Panc1 (cell line): ENCODE measurements around the gene DYNC1H1. TPM values are rescaled to one million over a fixed set of nuclear protein-coding genes. Genes with fewer than 3 reads are reported as not detected.

Source experiments
- ATAC-seq: fragments of 200-7000 bp; cut with Tn5 transposase; 2 replicates; pipeline ENCODE4 v1.9.1; 2020; ENCODE audit warnings: mild to moderate bottlenecking, moderate library complexity
- BruUV-seq: library from RNA; stranded (reverse); fragments of 400-500 nt; replicated peaks from 2 replicates; lab custom pipeline; 2021; lab: Mats Ljungman, UMichigan
- CTCF ChIA-PET: fragments of 300-600 bp; sonication (Branson Sonifier 250); formaldehyde crosslinking; loops from one replicate; lab custom pipeline; 2022; ENCODE audit warnings: antibody characterized with exemption; lab: Charles Lee
- POLR2A ChIA-PET: fragments of 300-600 bp; sonication (Branson Sonifier 250); formaldehyde crosslinking; loops from one replicate; lab custom pipeline; 2022; ENCODE audit warnings: antibody characterized with exemption; lab: Charles Lee
- DNase-seq: peaks from one replicate; pipeline ENCODE4 v3.0.0-alpha.2; 2010; ENCODE audit warnings: low read depth, low spot score
- H3K27ac ChIP-seq: 2 replicates; pipeline ENCODE4 v1.5.1; 2011; ENCODE audit warnings: mild to moderate bottlenecking, low read length, inconsistent platforms
- H3K27me3 ChIP-seq: fragments of 200-500 bp; sonication (Bioruptor generic); 2 replicates; pipeline ENCODE4 v1.6.0; 2014; ENCODE audit warnings: low read length, inconsistent platforms; ENCODE audit not compliant: control insufficient read depth, insufficient read depth
- H3K36me3 ChIP-seq: fragments of 200-500 bp; sonication (Bioruptor generic); 2 replicates; pipeline ENCODE4 v1.5.1; 2014; ENCODE audit warnings: inconsistent platforms, mild to moderate bottlenecking, low read length, moderate library complexity; ENCODE audit not compliant: control insufficient read depth, insufficient read depth
- H3K4me1 ChIP-seq: 2 replicates; pipeline ENCODE4 v1.5.1; 2011; ENCODE audit warnings: inconsistent platforms, mild to moderate bottlenecking, low read length, moderate library complexity; ENCODE audit not compliant: control insufficient read depth, insufficient read depth
- H3K4me3 ChIP-seq, 2 experiments: 2 replicates each; pipeline ENCODE4 v1.5.1; 2011 to 2012; ENCODE audit warnings: low read depth in 2 of 2, low read length in 2 of 2, mild to moderate bottlenecking in 2 of 2, inconsistent platforms in 1 of 2, moderate library complexity in 1 of 2
- H3K9me3 ChIP-seq: fragments of 200-500 bp; sonication (Bioruptor generic); 2 replicates; pipeline ENCODE4 v1.5.1; 2014; ENCODE audit warnings: low read depth, mild to moderate bottlenecking, inconsistent platforms, low read length, moderate library complexity; ENCODE audit not compliant: control insufficient read depth, insufficient read depth
- POLR2AphosphoS5 ChIP-seq: IDR thresholded peaks from 2 replicates; pipeline ENCODE4 v1.6.1; 2012; ENCODE audit warnings: mild to moderate bottlenecking, low read depth, low read length, moderate library complexity
- SIN3A ChIP-seq: IDR thresholded peaks from 2 replicates; pipeline ENCODE4 v1.6.1; 2012; ENCODE audit warnings: low read depth, mild to moderate bottlenecking, low read length, moderate library complexity, borderline replicate concordance; ENCODE audit not compliant: insufficient read depth
- TCF7L2 ChIP-seq: IDR thresholded peaks from 2 replicates; pipeline ENCODE4 v1.6.1; 2011; ENCODE audit warnings: mild to moderate bottlenecking, low read depth, low read length, inconsistent platforms
- in situ Hi-C: cut with HindIII; loops from 2 replicates; pipeline ENCODE4 v1.10.0; 2016; ENCODE audit warnings: low sequenced_read_pairs, low pct_unique_long_range_greater_than_20kb
- intact Hi-C: fragments of 100-400 bp; cut with micrococcal nuclease; formaldehyde crosslinking; loops from one replicate; pipeline ENCODE4 v1.10.0; 2022; ENCODE audit not compliant: unreplicated experiment
- total RNA-seq: library from RNA; stranded (reverse); gene quantifications from one replicate; pipeline ENCODE4 v1.2.1, GENCODE V29; 2021; ENCODE audit not compliant: unreplicated experiment
- TF ChIP-seq, protein P1 (sequence below), 2 experiments: IDR thresholded peaks; 2 replicates each; pipeline ENCODE4 v1.6.1; 2011 to 2012; ENCODE audit warnings: low read depth in 2 of 2, control low read depth in 1 of 2, low read length in 1 of 2, mild to moderate bottlenecking in 1 of 2, moderate library complexity in 1 of 2; ENCODE audit not compliant: insufficient read depth in 1 of 2
- TF ChIP-seq, protein P2 (sequence below): fragments of 450-650 bp; IDR thresholded peaks from 2 replicates; pipeline ENCODE4 v1.5.1; 2017; ENCODE audit warnings: mild to moderate bottlenecking

Gene DYNC1H1
- total RNA-seq, 1 experiment from 2014 or later, result 382 TPM

DNA sequence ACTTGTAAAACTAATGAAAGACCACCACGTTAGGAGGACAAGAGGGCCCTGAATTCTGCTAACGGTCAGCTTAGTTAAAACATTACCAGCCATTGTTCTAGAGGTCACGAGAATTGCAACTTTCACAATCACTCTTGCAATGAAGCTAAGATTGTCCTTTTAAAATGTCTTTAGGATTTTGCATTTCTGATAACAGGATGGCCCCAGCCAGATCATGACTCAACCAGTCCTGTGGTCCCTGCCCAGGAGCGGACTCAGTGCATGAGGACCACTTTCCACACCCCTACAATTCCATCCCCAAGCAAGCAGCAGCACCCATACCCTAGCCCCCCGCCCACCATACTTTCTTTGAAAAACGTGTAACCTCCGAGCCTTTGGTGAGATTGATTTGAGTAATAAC lies 93.8 kb downstream of the DYNC1H1 start:
- CTCF ChIA-PET, result no interaction called here
- BruUV-seq, result no TSS peak
- intact Hi-C loops, result no loop called here

GRCh38 chr14:102058961-102059360 lies 94.6 kb downstream of the DYNC1H1 start:
- intact Hi-C loops (no loop called here), in situ Hi-C loops (no loop called here)
- no peaks in the 10 kb centered on the region for H3K4me1 ChIP-seq
- no peaks in the 10 kb centered on the region for H3K27me3 ChIP-seq
- H3K36me3 ChIP-seq, result no peaks in the 10 kb centered on the region
- TF ChIP-seq POLR2AphosphoS5 (no peak), TCF7L2 (no peak)
- TF ChIP-seq, protein P1, sequence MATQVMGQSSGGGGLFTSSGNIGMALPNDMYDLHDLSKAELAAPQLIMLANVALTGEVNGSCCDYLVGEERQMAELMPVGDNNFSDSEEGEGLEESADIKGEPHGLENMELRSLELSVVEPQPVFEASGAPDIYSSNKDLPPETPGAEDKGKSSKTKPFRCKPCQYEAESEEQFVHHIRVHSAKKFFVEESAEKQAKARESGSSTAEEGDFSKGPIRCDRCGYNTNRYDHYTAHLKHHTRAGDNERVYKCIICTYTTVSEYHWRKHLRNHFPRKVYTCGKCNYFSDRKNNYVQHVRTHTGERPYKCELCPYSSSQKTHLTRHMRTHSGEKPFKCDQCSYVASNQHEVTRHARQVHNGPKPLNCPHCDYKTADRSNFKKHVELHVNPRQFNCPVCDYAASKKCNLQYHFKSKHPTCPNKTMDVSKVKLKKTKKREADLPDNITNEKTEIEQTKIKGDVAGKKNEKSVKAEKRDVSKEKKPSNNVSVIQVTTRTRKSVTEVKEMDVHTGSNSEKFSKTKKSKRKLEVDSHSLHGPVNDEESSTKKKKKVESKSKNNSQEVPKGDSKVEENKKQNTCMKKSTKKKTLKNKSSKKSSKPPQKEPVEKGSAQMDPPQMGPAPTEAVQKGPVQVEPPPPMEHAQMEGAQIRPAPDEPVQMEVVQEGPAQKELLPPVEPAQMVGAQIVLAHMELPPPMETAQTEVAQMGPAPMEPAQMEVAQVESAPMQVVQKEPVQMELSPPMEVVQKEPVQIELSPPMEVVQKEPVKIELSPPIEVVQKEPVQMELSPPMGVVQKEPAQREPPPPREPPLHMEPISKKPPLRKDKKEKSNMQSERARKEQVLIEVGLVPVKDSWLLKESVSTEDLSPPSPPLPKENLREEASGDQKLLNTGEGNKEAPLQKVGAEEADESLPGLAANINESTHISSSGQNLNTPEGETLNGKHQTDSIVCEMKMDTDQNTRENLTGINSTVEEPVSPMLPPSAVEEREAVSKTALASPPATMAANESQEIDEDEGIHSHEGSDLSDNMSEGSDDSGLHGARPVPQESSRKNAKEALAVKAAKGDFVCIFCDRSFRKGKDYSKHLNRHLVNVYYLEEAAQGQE (IDR thresholded peaks at IDR 0.05; ENCODE audit: insufficient read depth in 1 of 2, low read depth in 2 of 2, low read length in 1 of 2), result no peak
- BruUV-seq, result no TSS peak
- H3K9me3 ChIP-seq, result no peaks in the 10 kb centered on the region
- ChIA-PET POLR2A (interaction anchor here (0.7 kb wide), 2 partner anchors 244 to 246 kb away, joined by 4 to 21 read pairs; partner anchors contain the start of gene MOK), CTCF (no interaction called here)
- H3K4me3 ChIP-seq, result no peak overlapping the region
- ATAC-seq (no peak), DNase-seq (no peak)
- H3K27ac ChIP-seq, result no peak overlapping the region

More for the DNA sequence above, 93.8 kb downstream of the DYNC1H1 start:
- no peak for ATAC-seq
- no peak overlapping the region for H3K4me3 ChIP-seq
- H3K27me3 ChIP-seq, result no peaks in the 10 kb centered on the region
- no peak overlapping the region for H3K27ac ChIP-seq
- in situ Hi-C loops, result no loop called here
- no peak for DNase-seq
- no peaks in the 10 kb centered on the region for H3K4me1 ChIP-seq
- H3K36me3 ChIP-seq, result no peaks in the 10 kb centered on the region
- POLR2A ChIA-PET, result no interaction called here
- H3K9me3 ChIP-seq, result no peaks in the 10 kb centered on the region
- TF ChIP-seq, protein P2, sequence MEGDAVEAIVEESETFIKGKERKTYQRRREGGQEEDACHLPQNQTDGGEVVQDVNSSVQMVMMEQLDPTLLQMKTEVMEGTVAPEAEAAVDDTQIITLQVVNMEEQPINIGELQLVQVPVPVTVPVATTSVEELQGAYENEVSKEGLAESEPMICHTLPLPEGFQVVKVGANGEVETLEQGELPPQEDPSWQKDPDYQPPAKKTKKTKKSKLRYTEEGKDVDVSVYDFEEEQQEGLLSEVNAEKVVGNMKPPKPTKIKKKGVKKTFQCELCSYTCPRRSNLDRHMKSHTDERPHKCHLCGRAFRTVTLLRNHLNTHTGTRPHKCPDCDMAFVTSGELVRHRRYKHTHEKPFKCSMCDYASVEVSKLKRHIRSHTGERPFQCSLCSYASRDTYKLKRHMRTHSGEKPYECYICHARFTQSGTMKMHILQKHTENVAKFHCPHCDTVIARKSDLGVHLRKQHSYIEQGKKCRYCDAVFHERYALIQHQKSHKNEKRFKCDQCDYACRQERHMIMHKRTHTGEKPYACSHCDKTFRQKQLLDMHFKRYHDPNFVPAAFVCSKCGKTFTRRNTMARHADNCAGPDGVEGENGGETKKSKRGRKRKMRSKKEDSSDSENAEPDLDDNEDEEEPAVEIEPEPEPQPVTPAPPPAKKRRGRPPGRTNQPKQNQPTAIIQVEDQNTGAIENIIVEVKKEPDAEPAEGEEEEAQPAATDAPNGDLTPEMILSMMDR, result no peak
- TF ChIP-seq POLR2AphosphoS5, result no peak
- TF ChIP-seq, protein P1 (IDR thresholded peaks at IDR 0.05; ENCODE audit: insufficient read depth in 1 of 2, low read depth in 2 of 2, low read length in 1 of 2), result no peak
- TF ChIP-seq TCF7L2, result no peak
- TF ChIP-seq SIN3A, result no peak
